ENCODE measurements around the gene PPM1E.

DNA sequence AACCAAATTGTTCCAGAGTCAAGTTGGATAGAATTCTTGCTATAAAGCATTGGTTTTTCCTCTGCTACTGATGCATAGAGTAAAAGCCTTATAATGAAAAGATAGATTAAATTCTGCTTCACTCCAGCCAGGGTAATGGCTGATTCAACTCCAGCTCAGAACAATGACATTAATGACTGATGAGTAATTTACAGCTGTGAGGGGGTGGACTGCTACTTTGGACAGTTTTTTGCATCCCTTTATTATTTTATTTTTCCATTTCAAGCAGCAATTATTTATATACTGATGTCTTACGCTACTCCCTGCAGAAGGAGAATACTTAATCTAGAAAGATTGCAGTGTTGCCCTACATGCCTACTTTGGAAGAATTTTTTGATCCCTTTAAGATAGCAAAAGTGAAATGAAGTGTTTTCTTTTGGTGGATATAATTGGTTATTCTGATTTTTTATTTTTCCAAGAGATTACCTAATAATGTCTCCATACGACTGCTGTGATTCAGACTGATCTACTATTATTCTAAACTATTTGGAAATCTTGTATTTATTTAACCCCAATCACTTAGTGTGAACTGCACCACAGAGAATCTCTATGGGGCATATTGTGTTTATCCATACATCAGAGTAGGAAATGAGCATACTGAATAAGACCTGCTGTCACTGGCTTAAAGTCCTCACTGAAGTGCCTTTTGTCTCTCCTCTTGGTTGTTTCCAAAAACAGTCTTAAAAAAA is 201.5 kb downstream of the PPM1E start:
- TF ChIP-seq, protein P1, sequence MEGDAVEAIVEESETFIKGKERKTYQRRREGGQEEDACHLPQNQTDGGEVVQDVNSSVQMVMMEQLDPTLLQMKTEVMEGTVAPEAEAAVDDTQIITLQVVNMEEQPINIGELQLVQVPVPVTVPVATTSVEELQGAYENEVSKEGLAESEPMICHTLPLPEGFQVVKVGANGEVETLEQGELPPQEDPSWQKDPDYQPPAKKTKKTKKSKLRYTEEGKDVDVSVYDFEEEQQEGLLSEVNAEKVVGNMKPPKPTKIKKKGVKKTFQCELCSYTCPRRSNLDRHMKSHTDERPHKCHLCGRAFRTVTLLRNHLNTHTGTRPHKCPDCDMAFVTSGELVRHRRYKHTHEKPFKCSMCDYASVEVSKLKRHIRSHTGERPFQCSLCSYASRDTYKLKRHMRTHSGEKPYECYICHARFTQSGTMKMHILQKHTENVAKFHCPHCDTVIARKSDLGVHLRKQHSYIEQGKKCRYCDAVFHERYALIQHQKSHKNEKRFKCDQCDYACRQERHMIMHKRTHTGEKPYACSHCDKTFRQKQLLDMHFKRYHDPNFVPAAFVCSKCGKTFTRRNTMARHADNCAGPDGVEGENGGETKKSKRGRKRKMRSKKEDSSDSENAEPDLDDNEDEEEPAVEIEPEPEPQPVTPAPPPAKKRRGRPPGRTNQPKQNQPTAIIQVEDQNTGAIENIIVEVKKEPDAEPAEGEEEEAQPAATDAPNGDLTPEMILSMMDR (IDR thresholded peaks at IDR 0.05), result no peak
- no peak for TF ChIP-seq POLR2AphosphoS5 (IDR thresholded peaks at IDR 0.05; ENCODE audit: low read depth, low read length)
- TF ChIP-seq, protein P2, sequence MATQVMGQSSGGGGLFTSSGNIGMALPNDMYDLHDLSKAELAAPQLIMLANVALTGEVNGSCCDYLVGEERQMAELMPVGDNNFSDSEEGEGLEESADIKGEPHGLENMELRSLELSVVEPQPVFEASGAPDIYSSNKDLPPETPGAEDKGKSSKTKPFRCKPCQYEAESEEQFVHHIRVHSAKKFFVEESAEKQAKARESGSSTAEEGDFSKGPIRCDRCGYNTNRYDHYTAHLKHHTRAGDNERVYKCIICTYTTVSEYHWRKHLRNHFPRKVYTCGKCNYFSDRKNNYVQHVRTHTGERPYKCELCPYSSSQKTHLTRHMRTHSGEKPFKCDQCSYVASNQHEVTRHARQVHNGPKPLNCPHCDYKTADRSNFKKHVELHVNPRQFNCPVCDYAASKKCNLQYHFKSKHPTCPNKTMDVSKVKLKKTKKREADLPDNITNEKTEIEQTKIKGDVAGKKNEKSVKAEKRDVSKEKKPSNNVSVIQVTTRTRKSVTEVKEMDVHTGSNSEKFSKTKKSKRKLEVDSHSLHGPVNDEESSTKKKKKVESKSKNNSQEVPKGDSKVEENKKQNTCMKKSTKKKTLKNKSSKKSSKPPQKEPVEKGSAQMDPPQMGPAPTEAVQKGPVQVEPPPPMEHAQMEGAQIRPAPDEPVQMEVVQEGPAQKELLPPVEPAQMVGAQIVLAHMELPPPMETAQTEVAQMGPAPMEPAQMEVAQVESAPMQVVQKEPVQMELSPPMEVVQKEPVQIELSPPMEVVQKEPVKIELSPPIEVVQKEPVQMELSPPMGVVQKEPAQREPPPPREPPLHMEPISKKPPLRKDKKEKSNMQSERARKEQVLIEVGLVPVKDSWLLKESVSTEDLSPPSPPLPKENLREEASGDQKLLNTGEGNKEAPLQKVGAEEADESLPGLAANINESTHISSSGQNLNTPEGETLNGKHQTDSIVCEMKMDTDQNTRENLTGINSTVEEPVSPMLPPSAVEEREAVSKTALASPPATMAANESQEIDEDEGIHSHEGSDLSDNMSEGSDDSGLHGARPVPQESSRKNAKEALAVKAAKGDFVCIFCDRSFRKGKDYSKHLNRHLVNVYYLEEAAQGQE (IDR thresholded peaks at IDR 0.05; ENCODE audit: insufficient read depth in 1 of 2, low read depth in 2 of 2, low read length in 1 of 2), result no peak
- no peak for TF ChIP-seq SIN3A (IDR thresholded peaks at IDR 0.05; ENCODE audit: borderline replicate concordance, insufficient read depth, low read depth, low read length)
- no peak for TF ChIP-seq TCF7L2 (IDR thresholded peaks at IDR 0.05; ENCODE audit: low read depth, low read length)
